ENCODE data around the gene LCTL. TPM values are rescaled to one million over a fixed set of nuclear protein-coding genes. Genes with fewer than 3 reads are reported as not detected.

LCTL gene
- not detected in 2 replicates for total RNA-seq

GRCh38 chr15:66565741-66566144, at the start of gene LCTL:
TSS of gene LCTL (minus strand) at chr15:66565998. CDS start at chr15:66565365, 633 bp downstream.

GRCh38 chr15:66504563-66505429, 61.0 kb downstream of the LCTL start, which contains the start of the genes RPL4 and ZWILCH:
TSS of gene RPL4 (minus strand) at chr15:66504855. CDS start at chr15:66504790, 65 bp downstream.
TSS of gene ZWILCH (plus strand) at chr15:66505326. CDS start at chr15:66505339, 13 bp downstream.

Other genes with a start within 250 kb of the LCTL start
- gene TIPIN, start 209.3 kb downstream of the LCTL start, total RNA-seq: 8.3 and 12.3 TPM in 2 replicates
- 26.6 and 31.7 TPM in 2 replicates for gene MAP2K1, start 179.1 kb downstream of the LCTL start, total RNA-seq
- 18.1 and 31.6 TPM in 2 replicates for gene SNAPC5, start 68.2 kb downstream of the LCTL start, total RNA-seq
- gene RPL4, start 61.1 kb downstream of the LCTL start, total RNA-seq: 895 and 1,990 TPM in 2 replicates
- 16.5 and 18.8 TPM in 2 replicates for gene ZWILCH, start 60.7 kb downstream of the LCTL start, total RNA-seq
- gene SMAD6, start 136.2 kb upstream of the LCTL start, total RNA-seq: 3.9 and 9.3 TPM in 2 replicates